NCI-H82 treated with DMSO at 0.1 percent for 48 hours (cell line): Measurements from ENCODE around the gene COL23A1.

Experiments
- DNase-seq: peaks from one replicate; lab custom pipeline; 2025; ENCODE audit not compliant: unreplicated experiment; lab: John Stamatoyannopoulos, UW

The COL23A1 gene

DNA sequence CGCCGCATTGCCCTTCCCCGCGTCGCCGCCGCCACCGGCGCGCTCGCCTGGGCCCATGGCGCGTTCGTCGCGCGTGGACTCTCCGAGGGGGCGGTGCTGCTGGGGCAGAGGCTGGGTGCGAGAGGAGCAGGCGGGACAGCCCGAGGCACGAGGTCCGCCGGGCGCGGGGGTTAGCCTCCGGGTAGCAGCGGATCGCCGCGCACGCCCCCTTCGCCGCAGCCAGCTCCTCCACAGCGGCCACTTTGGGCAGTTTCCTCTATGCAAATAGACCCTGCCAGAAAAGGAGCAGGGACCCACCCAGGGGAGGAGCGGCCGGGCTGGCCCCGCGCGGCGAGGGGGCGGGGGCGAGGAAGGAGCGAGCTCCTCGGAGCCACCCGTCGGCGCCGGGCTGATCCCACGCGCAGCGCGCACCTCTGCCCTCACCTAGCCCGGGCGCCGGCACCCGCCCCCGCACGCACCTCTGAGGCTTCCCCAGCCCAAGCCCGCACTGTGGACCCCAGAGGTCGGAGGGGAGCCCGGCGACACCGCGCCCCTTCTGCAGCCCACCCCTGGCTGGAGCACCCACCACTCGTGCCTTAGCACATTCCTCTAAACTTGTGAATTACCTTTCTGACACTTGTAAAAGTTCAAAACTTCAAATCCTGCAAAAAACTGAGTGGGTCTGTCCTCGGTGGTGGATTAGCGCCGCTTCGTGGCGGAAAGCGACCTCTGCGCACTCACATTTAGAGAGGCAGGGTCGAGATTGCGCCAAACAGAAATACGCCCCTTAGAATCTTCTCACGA, at the start of gene COL23A1:
TSS of gene COL23A1 (minus strand) at position 253 of the 783 bp plus-strand sequence.
- peak; percentile 46 for DNase-seq

DNA sequence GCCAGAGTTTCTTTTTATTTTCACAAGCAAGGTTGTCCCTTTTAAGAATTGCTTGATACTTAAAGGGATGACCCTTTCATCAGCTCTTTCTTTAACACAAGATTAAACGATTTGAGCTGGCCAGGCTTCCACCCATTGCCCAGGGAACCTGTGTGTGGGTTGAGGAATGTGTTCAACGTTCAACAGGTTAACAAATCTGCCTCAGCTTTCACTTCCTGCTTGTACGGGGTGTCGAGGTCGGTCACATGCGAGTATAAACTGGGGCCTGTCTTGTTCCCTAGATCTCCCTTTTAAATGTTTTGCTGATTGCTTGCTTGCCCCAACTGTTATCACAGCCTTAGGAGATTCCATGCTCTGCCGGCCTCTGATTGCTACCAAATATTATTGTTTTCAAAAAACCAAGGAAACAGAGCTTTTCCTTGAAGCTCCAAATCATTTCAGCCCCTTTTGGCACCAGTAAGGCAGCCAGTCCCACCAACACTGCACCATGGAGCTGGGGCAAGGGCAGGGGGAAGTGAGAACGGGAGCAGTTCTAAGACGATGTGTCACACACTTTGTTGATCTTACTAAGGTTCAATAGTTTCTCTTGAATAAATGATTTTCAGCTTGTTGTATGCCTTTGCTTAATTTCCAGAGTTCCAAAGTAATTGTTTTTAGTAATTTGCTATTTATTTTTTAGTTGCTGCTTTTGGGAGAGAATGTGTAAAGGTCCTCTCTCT, 47.3 kb upstream of the COL23A1 start:
- no peak for DNase-seq

GRCh38 chr5:178632285-178632684, 42.1 kb upstream of the COL23A1 start:
- DNase-seq, result peak; percentile 2

DNA sequence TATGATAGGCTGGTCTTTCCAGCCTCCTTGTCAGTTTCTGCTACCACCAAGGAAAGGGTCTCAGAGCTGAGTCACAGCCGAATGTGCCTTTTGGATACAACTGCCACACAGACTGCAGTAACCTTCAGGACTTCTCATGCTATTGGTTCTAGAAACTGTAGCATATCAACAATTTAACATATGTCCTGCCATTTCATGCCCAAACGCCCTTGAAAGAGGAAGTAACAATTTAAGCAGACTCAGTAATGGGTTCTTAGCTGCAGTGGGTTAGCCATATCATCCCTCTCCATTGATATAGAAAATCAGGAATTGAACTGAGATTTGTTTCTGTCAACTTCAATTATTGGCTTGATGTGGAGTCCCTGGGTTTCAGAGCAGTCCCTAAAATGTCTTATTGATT, 40.8 kb upstream of the COL23A1 start:
- DNase-seq, result no peak

DNA sequence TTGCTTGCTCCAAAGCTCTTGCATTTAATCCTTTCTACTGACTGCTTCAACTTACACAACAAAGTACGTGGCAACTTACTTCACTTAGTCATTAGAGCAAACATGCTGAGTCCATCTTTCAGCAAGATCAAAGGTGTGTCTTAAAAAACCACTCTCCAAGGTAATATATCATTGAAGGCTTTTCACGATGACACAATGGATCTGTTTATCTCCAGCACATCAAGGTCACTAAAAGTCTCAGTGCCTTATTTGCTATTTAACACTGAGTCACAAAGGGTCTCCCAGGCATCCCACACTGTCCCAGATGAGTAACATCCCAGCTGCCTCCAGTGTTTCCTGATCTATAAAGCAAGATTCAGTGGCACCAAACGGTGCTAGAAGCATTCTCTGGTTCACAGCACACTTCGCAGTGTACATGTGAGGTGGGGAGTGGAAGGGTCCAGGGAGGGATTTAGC, 40.3 kb upstream of the COL23A1 start:
- DNase-seq, result no peak

GRCh38 chr5:178627259-178627598, 37.0 kb upstream of the COL23A1 start:
- DNase-seq, result no peak

DNA sequence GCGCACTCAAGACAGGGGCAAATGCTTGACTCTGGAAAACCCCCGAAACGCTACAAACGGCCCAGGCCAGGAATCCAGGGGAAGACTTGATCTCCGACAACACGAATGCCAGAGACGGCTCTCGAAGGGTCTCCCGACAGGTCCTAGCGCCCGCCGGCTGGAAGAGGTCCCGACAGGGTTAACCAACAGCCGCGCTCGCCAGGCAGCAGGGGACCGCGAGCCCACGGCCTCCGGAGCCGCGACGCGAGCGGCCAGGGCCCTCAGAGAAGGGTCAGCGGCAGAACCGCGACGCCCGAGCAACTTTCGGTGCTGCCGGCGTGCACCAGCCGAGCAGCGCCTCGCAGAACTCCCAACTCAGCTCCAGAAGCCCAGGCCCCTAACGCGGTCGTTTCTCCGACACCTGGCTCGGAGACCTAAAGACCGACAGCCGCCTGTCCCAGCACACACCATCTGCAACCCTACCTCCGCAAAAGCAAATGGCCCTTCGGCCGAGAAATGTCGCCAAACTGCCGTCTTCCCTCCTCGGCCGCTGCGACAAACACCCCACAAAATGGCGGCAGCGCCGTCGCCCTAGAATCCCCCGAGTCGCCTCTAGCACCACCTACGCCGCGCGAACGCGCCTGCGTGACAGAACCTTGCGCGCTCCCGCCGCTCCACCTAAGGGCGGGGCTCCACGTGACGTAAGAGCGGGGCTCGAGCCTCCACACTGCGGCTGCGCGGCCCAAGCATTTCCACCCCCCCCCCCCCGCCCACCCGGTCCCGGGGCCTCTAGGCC, 36.5 kb upstream of the COL23A1 start, which contains the start of gene CLK4:
TSS of gene CLK4 (minus strand) at position 567 of the 775 bp plus-strand sequence. CDS start 3,634 bp downstream, outside the sequence.
- peak; percentile 58 for DNase-seq

DNA sequence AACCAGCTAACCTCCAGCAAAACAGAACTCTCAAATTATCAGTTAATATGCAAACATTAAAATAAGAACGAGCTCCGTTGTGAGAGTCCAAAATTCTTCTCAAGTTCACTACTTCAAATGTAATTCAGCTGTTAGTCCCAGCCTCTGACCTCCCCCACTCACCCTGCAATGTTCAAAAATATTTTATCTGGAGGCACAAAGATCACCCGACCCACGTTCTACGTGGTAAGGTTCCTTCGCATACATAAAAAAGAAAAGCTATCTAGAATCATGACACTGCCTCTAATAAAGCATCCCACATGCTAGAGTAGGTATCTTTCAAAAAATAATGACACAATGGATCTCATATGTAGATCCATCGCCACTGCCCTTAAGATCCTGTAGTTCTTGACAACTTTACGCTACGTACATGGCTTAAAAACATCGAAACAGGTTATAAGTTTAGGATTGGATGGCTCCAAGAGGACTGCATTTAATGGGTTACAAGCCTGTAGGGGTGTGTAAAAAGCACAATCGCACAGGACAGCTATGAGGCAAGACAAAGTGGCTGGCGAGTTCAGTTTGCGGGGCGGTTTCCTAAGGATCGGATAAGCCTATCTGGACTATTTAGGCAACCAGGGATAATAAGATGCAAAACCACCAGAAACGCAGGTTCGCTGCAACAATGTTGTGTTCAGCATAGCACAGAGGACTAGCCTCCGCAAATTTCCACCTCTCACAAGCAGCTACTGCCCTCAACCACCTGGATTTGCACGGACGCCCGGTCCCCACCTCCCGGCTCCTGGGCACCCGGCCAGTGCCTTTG, 35.7 kb upstream of the COL23A1 start:
- no peak for DNase-seq

DNA sequence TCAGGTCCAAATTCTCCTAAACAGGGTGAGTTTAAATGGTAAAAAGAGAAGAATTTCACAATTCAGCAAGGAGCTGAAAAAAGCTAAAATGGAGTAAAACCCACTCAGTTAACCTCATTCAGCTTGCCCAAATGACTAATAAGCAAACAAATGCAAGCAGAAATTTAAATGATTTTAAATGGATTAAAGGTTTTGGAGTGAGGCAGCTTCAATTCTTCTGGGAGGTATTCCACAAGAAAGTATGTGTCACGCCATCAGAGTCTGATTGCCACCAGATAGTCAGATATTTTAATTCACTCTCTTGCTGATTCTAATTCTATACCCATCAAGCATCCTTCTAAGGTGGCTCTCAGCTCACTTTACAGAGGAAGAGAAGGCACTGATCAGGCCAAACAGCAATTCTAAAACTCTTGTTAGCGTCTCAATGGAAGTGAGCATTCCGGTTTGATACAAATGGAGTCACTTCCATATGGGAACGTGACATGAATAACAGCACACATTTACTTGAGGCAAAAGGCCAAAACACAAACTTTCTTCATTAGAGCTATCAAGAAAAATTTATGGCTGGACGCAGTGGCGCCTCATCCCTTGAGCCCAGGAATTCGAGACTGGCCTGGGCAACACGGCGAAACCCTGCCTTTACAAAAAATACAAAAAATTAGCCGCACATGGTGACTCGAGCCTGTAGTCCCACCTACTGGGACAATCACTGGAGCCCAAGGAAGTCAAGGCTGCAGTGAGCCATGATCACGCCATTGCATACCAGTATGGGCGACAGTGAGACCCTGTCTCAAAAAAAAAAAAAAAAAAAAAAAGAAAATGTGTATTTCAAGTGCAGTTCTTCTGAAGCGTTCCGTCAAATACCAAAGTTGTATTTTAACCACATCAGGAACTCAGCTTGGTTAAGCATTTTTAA, 34.7 kb upstream of the COL23A1 start:
- DNase-seq, result no peak

DNA sequence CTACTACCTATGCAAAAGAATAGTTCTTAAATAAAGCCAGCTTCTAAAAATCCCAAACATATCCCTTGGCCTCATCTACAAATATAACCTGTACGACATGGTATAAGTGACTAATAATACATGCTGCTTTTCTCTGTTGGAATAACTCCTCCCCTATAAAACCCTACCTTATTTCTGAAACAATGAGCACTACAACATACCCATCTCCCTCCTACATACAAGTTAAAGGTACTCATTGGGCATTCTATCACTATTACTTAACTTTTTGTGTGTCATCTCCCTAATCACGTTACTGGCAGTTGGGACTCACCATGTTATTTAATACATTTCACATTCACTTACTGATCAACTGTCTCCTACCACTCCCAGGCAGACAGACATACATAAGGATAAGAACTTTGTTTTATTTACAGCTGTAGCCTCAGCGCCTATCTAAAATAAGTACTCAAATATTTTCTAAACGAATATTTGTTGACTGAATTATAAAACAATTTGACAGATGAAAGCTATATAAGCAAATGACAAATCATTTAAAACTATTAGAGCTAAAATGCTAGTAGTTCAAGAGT, 32.6 kb upstream of the COL23A1 start:
- DNase-seq, result no peak

DNA sequence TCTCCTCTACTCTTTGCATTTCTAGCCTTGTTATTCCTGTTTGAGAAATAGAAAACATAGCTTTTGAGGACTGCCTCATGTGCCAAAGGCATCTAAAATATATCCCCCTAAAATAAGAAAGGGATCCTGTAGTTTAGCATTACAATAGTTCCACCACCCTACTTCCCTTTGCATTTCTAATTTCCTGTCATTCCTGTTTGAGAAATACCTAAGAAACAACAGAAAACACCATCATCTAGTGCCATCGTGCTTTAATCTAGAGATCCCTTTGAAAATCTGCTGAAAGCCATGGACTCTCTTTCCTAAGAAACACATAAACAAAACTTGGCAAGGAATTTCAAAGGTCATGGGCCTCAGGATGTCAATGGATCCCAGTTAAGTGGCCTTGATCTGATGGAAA, 29.2 kb upstream of the COL23A1 start:
- no peak for DNase-seq

- DNase-seq, result no peak
These were observed 22.1 kb upstream of the COL23A1 start for GRCh38 chr5:178612299-178612698.

DNA sequence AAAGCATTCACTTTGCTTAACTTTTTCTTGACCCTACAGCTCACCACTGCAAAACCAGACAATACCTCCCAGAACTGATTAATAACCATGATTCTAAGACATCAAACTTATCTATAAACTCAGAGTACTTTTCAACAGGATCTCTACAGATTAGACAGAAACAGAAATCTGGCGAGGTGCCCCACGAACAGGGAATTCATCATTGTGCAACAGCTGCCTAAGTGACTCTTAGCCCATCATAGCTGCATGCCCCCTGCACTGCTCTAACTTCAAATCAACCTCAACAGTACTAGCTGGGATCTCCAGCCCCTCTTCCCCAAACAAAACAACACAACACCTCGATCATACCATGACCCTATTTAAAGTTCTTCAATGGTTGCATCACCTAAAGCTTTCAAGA, 16.1 kb upstream of the COL23A1 start:
- DNase-seq, result no peak

GRCh38 chr5:178605788-178606187, 15.6 kb upstream of the COL23A1 start:
- DNase-seq, result no peak

GRCh38 chr5:178602752-178603151, 12.6 kb upstream of the COL23A1 start:
- DNase-seq, result no peak

DNA sequence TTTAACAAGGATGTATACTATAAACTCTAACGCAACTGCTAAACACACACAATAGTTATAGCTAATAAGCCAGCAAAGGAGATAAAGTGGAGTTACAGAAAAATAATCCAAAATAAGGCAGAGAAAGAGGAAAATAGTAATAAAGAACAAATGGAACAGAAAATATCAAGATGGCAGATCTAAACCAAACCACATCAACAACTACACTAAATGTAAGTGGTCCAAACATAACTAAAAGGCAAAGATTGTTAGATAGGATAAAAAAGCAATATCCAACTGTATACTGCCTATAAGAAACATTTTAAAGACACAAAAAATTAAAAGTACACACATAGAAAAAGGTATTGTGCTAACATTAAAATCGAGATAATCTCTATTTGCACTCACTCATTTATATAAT, 5.6 kb upstream of the COL23A1 start:
- no peak for DNase-seq

DNA sequence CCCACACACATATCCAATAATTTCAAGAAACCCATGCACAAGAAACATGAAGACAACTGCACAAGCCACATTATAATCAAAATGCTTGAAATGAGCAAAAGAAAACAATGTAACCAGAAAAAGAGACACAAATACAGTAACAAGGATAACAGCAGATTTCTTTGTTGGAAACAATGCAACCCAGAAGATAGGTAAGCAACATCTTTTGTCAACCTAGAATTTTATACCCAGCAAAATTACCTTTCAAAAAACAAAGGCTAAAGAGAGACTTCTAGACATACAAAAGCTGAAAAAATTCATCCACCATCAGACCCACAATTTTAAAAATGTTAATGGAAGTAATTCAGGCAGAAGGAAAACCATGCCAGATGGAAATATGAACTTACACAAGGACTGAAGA, 5.0 kb upstream of the COL23A1 start:
- DNase-seq, result no peak

- DNase-seq, result no peak
These were observed 781 bp upstream of the COL23A1 start for GRCh38 chr5:178590924-178591423.
